Stimulated activated CD8-positive, alpha-beta memory T cell treated with anti-CD3 and anti-CD28 coated beads, Interleukin-4, amount 100 ng/mL, for 4 hours (primary cell): ENCODE data around the gene IGSF9B.

Experiments used
- DNase-seq, 2 donors: peaks; one replicate each; pipeline ENCODE4 v3.0.0-alpha.2; 2020; ENCODE audit warnings: low read depth in 2 of 2, low spot score in 1 of 2

The IGSF9B gene

GRCh38 chr11:133985981-133986944 lies 29.5 kb upstream of the IGSF9B start:
- DNase-seq: no peak

GRCh38 chr11:133984828-133985227 lies 28.1 kb upstream of the IGSF9B start:
- no peak for DNase-seq

- no peak for DNase-seq
These were observed 27.0 kb upstream of the IGSF9B start for GRCh38 chr11:133983660-133984316.

GRCh38 chr11:133982876-133983275 lies 26.1 kb upstream of the IGSF9B start:
- DNase-seq: no peak

- DNase-seq: no peak
These were observed 25.4 kb upstream of the IGSF9B start for GRCh38 chr11:133982151-133982550.

- DNase-seq: no peak
These were observed 24.4 kb upstream of the IGSF9B start for GRCh38 chr11:133981156-133981555.

- no peak for DNase-seq
These were observed 23.9 kb upstream of the IGSF9B start for GRCh38 chr11:133980665-133981064.

- DNase-seq: no peak
These were observed 22.0 kb upstream of the IGSF9B start for GRCh38 chr11:133978794-133979193.

GRCh38 chr11:133977067-133977677 lies 20.4 kb upstream of the IGSF9B start:
- no peak for DNase-seq

GRCh38 chr11:133975488-133975849 lies 18.7 kb upstream of the IGSF9B start:
- no peak for DNase-seq

GRCh38 chr11:133974836-133975487 lies 18.2 kb upstream of the IGSF9B start:
- no peak for DNase-seq

- no peak for DNase-seq
These were observed 15.1 kb upstream of the IGSF9B start for GRCh38 chr11:133971881-133972280.

GRCh38 chr11:133969112-133969511 lies 12.3 kb upstream of the IGSF9B start:
- DNase-seq: no peak

GRCh38 chr11:133968300-133968699 lies 11.5 kb upstream of the IGSF9B start:
- no peak for DNase-seq

- no peak for DNase-seq
These were observed 11.0 kb upstream of the IGSF9B start for GRCh38 chr11:133967599-133968238.

- no peak for DNase-seq
These were observed 10.3 kb upstream of the IGSF9B start for GRCh38 chr11:133966921-133967598.

- no peak for DNase-seq
These were observed 9.4 kb upstream of the IGSF9B start for GRCh38 chr11:133966172-133966651.

GRCh38 chr11:133965031-133965601 lies 8.3 kb upstream of the IGSF9B start:
- DNase-seq: no peak

- no peak for DNase-seq
These were observed 7.6 kb upstream of the IGSF9B start for GRCh38 chr11:133964356-133964755.

- no peak for DNase-seq
These were observed 5.1 kb upstream of the IGSF9B start for GRCh38 chr11:133961890-133962289.
